ENCODE results near the gene ARHGDIG.

ARHGDIG gene

GRCh38 chr16:303760-304505 is 23.5 kb downstream of the ARHGDIG start:
- no peak overlapping the region for H3K27ac ChIP-seq
- TF ChIP-seq CTCF (IDR thresholded peaks at IDR 0.05) (no peak), ZFX (IDR thresholded peaks at IDR 0.05; ENCODE audit: borderline replicate concordance) (no peak)

DNA sequence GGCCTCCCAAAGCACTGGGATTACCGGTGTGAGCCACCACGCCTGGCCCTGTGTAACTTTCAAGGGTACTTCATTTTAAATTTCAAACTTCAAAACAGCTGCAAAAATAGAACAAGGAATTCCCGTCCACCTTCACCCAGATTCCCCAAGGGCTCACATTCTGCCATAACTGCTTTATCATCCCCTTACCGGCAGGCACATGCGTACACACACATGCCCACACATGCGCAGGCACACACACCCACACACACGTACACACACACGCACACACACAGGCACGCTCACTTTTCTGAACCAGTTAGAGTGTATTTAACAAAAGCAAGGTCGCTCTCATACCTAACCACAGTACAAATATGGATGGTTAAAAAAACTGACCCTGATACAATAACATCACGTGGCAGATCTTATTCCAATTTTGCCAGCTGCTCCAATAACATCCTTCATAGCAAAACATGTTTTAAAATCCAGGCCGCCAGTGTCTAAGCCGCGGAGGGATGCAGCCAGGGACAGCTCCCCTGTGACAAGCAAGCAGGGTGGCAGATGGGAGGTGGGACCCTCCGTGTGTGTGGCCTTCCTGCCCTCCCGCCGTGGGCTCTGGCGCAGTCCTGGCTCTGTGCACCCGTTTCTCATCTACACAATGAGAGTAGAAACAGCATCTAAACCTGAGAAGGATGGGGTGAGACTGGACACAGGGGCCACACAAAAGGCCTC is 25.7 kb downstream of the ARHGDIG start:
- no peak for TF ChIP-seq CTCF (IDR thresholded peaks at IDR 0.05)
- no peak for TF ChIP-seq ZFX (IDR thresholded peaks at IDR 0.05; ENCODE audit: borderline replicate concordance)
- no peak overlapping the region for H3K27ac ChIP-seq

DNA sequence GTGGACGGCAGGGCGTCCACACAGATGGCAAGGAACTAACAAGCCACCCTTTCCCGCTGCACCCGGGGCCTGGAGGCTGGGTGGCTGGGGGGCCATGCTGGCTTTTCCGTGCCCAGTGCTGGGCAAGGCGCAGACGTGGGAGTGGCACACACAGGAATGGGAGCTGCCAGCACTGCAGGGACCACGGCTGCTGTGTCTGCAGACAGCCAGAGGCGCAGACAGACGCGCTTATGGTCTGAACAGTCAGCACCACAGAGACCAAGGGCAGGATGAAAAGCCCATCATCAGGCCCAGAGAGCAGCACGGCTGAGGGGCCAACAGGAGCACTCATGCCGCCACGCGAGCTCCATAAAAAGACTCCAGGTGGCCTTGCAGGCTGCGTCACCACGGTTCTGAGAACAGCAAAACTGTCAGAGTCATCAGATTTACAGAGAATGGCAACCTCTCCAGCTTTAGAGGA is 26.6 kb downstream of the ARHGDIG start:
- no peak overlapping the region for H3K27ac ChIP-seq
- TF ChIP-seq ZFX (IDR thresholded peaks at IDR 0.05; ENCODE audit: borderline replicate concordance) (no peak), CTCF (IDR thresholded peaks at IDR 0.05) (no peak)

- TF ChIP-seq CTCF (IDR thresholded peaks at IDR 0.05) (no peak), ZFX (IDR thresholded peaks at IDR 0.05; ENCODE audit: borderline replicate concordance) (no peak)
These were observed 27.4 kb downstream of the ARHGDIG start for GRCh38 chr16:307691-308312.

GRCh38 chr16:309476-309875 is 29.1 kb downstream of the ARHGDIG start:
- H3K27ac ChIP-seq = no peak overlapping the region
- TF ChIP-seq CTCF (IDR thresholded peaks at IDR 0.05) = no peak
- TF ChIP-seq ZFX (IDR thresholded peaks at IDR 0.05; ENCODE audit: borderline replicate concordance) = no peak

More at GRCh38 chr16:307691-308312, 27.4 kb downstream of the ARHGDIG start:
- H3K27ac ChIP-seq = no peak overlapping the region

DNA sequence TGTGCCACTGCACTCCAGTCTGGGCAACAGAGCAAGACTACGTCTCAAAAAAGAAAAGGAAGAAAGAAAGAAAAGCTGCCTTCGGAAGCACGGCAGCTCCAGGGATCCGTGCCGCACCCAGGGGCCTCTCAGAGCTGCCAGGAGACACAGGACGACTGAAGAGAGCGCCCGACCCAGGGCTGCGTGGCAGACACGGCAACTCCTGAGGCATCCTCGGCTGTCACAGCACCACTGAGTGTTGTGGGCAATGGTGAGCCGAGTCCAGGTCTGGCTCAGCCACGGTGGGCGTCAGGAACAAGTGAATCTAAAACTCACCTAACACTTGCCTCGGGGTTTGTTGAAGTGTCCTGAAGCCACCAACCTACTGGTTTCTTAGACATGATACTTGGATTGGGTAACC is 31.3 kb downstream of the ARHGDIG start:
- TF ChIP-seq CTCF (IDR thresholded peaks at IDR 0.05) (no peak), ZFX (IDR thresholded peaks at IDR 0.05; ENCODE audit: borderline replicate concordance) (no peak)
- no peak overlapping the region for H3K27ac ChIP-seq

Data from 22Rv1 (cell line).